Ascending aorta (tissue), 2 donors: ENCODE results near the gene CLDN15. TPM values are rescaled to one million over a fixed set of nuclear protein-coding genes. Genes with fewer than 3 reads are reported as not detected.
"Not testable (repeated sequence)": the region's sequence is repeated elsewhere in the genome, so short reads cannot be mapped to it uniquely, and the experiment has no call there.

Experiments
- DNase-seq, 2 donors: peaks; one replicate each; pipeline ENCODE4 v3.0.0-alpha.2; 2019; ENCODE audit warnings: low spot score in 2 of 2
- H3K27ac ChIP-seq, 2 donors: fragments of 200-600 bp; sonication (generic); one replicate each; pipeline ENCODE4 v1.5.1; 2016 to 2017; ENCODE audit warnings: mild to moderate bottlenecking in 1 of 2
- H3K27me3 ChIP-seq: fragments of 200-600 bp; sonication (generic); one replicate; pipeline ENCODE4 v1.5.1; 2017
- H3K36me3 ChIP-seq, 2 donors: fragments of 200-600 bp; sonication (generic); one replicate each; pipeline ENCODE4 v1.5.1; 2016
- H3K4me1 ChIP-seq, 2 donors: fragments of 200-600 bp; sonication (generic); one replicate each; pipeline ENCODE4 v1.5.1; 2016 to 2017; ENCODE audit warnings: mild to moderate bottlenecking in 1 of 2
- H3K4me3 ChIP-seq, 2 donors: fragments of 200-600 bp; sonication (generic); one replicate each; pipeline ENCODE4 v1.5.1; 2016 to 2017; ENCODE audit warnings: mild to moderate bottlenecking in 1 of 2
- H3K9me3 ChIP-seq, 2 donors: fragments of 200-600 bp; sonication (generic); one replicate each; pipeline ENCODE4 v1.5.1; 2016
- intact Hi-C: fragments of 100-400 bp; cut with DNase I; formaldehyde crosslinking; loops from one replicate; pipeline ENCODE4 v1.15.1; 2023
- total RNA-seq: library from RNA; depleted of rRNA; stranded (reverse); fragments of >200 nt; gene quantifications from one replicate; pipeline ENCODE4 v1.1.0, GENCODE V29; 2016
- TF ChIP-seq, protein P1 (sequence below), 3 experiments: fragments of 200-600 bp in 2 of 3; fragments of 450-650 bp in 1 of 3; sonication (generic) in 2 of 3; IDR thresholded peaks; one replicate each; pipeline ENCODE4 v1.5.1; 2016 to 2019; ENCODE audit warnings: antibody characterized with exemption in 3 of 3, mild to moderate bottlenecking in 1 of 3, moderate library complexity in 1 of 3

Gene CLDN15, protein sequence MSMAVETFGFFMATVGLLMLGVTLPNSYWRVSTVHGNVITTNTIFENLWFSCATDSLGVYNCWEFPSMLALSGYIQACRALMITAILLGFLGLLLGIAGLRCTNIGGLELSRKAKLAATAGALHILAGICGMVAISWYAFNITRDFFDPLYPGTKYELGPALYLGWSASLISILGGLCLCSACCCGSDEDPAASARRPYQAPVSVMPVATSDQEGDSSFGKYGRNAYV
- total RNA-seq = 27.7 TPM

DNA sequence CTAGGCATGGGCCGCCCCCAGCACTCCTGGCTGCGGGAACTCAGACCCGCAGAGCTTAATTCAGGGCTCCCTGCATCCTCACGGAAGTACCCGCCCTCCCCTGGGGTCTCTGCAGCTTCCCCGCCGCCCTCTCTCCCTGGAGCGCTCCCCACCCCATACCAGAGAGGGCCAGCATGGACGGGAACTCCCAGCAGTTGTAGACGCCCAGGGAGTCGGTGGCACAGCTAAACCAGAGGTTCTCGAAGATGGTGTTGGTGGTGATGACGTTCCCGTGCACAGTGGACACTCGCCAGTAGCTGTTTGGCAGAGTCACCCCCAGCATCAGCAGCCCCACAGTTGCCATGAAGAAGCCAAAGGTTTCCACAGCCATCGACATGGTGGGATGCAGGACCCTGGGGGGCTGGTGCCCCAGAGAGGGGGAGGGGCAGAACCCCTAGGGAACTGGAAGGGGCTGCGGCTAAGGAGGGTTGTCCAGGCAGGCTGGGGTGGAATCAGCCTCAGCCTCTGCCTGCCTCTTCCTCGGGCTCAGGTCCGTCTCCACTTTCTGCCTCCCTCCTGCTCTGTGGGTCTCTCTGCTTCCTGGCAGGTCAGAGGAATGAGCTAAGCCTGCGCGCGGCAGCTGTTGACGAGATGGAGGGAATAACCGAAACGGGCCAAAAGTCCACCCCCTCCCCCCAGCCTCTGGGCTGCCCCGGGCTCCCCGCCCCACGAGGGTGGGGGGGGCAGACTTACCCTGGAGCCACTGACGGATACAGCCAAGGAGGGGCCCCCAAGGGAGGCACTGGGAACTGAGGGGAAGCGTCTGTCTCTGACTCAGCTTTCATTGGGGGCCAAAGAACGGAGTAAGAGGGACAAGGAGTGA lies at the start of gene CLDN15:
TSS of gene CLDN15 (minus strand) at position 597 of the 862 bp plus-strand sequence. CDS start at position 376, 221 bp downstream.
- TF ChIP-seq, protein P1, sequence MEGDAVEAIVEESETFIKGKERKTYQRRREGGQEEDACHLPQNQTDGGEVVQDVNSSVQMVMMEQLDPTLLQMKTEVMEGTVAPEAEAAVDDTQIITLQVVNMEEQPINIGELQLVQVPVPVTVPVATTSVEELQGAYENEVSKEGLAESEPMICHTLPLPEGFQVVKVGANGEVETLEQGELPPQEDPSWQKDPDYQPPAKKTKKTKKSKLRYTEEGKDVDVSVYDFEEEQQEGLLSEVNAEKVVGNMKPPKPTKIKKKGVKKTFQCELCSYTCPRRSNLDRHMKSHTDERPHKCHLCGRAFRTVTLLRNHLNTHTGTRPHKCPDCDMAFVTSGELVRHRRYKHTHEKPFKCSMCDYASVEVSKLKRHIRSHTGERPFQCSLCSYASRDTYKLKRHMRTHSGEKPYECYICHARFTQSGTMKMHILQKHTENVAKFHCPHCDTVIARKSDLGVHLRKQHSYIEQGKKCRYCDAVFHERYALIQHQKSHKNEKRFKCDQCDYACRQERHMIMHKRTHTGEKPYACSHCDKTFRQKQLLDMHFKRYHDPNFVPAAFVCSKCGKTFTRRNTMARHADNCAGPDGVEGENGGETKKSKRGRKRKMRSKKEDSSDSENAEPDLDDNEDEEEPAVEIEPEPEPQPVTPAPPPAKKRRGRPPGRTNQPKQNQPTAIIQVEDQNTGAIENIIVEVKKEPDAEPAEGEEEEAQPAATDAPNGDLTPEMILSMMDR (IDR thresholded peaks at IDR 0.05) = no peak
- peaks cover 0 to 5% of the 10 kb centered on the region in 2 donors for H3K4me1 ChIP-seq
- peak; percentile 25 to 83 for DNase-seq
- peaks cover 27 to 41% of the 10 kb centered on the region in 2 donors for H3K36me3 ChIP-seq
- H3K9me3 ChIP-seq = no peaks in the 10 kb centered on the region
- H3K27me3 ChIP-seq = no peaks in the 10 kb centered on the region
- H3K4me3 ChIP-seq = peak within 1 kb of the TSS in 1 of 2 donors; percentile 34
- peak within 1 kb of the TSS; percentile 46 to 67 for H3K27ac ChIP-seq
- intact Hi-C loops = no loop called here

DNA sequence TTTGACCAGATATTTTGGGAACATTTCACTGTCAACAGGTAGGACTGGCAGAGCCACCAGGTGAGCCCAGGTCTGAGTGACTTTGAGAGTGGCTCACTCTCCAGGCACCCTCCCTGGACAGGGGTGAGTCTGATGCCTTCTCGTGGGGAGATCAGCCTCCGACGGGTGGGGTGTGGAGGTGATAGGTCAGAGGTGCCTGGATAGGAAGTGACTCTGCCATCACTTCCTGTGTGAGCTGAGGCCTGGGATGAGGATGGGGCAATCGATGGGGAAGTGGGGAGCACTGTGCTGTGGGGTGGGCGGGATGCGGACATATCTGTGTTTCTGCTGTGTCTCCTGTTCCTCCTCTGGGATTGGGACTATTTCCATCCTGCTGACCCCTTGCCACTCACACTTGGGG lies 49.4 kb upstream of the CLDN15 start:
- H3K36me3 ChIP-seq = no peaks in the 10 kb centered on the region
- H3K27me3 ChIP-seq = no peaks in the 10 kb centered on the region
- intact Hi-C loops = no loop called here
- DNase-seq = no peak
- TF ChIP-seq, protein P1 (IDR thresholded peaks at IDR 0.05) = no peak
- H3K4me3 ChIP-seq = no peak overlapping the region
- H3K4me1 ChIP-seq = peaks cover 0 to 3% of the 10 kb centered on the region in 2 donors
- no peak overlapping the region for H3K27ac ChIP-seq
- no peaks in the 10 kb centered on the region for H3K9me3 ChIP-seq

DNA sequence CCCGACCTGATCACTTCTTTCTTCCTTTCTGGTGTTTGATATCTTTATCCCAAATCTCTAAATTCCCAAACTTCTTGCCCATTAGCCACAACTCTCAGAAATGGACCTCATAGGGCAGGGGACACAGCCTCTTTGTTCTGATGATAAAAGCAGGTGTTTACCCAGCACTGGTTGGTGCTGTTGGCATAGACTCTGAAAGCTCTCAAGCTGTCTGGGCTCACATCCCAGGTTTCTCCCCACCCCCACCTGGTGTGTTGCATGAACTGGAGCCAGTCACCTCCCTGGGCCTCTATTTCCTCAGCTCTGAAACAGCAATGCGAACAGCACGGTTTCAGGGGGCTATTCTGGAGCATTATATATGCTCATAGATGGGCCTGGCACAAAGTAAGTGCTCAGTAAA lies 48.3 kb upstream of the CLDN15 start:
- DNase-seq, H3K4me3 ChIP-seq, H3K9me3 ChIP-seq, H3K27ac ChIP-seq, intact Hi-C loops, H3K4me1 ChIP-seq, H3K36me3 ChIP-seq, H3K27me3 ChIP-seq: not testable (repeated sequence)

DNA sequence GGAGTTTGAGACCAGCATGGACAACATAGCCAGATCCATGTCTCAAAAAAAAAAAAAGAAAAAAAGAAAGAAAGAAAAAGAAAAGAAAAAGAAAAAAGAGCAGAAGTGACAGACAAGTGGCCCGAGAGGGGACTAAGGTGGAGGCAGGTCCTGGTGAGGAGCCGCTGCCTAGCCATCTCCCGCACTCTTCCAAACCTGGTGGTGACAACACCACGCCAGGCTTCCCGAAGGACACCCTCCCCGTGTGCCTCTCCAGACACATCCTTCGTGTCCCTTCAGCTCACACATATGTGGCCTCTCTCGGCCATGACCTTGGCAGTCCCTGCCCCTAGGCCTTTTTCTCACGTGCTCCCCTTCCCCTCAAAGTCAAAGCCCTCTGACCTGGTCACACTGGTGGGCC lies 47.6 kb upstream of the CLDN15 start:
- no peaks in the 10 kb centered on the region for H3K27me3 ChIP-seq
- intact Hi-C loops = no loop called here
- H3K4me3 ChIP-seq = no peak overlapping the region
- H3K36me3 ChIP-seq = no peaks in the 10 kb centered on the region
- no peak for DNase-seq
- TF ChIP-seq, protein P1 (IDR thresholded peaks at IDR 0.05) = no peak
- no peak overlapping the region for H3K27ac ChIP-seq
- no peaks in the 10 kb centered on the region for H3K9me3 ChIP-seq
- H3K4me1 ChIP-seq = peaks cover 0 to 3% of the 10 kb centered on the region in 2 donors

DNA sequence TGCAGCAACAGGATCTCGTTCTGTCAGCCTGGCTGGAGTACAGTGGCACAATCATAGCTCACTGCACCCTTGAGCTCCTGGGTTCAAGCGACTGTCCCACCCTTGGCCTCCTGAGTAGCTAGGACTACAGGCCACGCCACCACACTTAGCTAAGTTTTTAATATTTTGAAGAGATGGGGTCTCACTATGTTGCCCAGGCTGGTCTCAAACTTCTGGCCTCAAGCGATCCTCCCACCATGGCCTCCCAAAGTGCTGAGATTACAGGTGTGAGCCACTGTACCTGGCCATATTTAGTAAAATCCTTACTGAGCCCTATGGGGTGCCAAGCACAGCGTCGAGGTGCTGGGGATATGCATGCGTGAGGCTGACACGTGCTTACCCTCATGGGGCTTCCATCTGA lies 43.3 kb upstream of the CLDN15 start:
- H3K27me3 ChIP-seq, H3K36me3 ChIP-seq, H3K27ac ChIP-seq, H3K4me1 ChIP-seq, H3K9me3 ChIP-seq, DNase-seq, intact Hi-C loops, H3K4me3 ChIP-seq: not testable (repeated sequence)

DNA sequence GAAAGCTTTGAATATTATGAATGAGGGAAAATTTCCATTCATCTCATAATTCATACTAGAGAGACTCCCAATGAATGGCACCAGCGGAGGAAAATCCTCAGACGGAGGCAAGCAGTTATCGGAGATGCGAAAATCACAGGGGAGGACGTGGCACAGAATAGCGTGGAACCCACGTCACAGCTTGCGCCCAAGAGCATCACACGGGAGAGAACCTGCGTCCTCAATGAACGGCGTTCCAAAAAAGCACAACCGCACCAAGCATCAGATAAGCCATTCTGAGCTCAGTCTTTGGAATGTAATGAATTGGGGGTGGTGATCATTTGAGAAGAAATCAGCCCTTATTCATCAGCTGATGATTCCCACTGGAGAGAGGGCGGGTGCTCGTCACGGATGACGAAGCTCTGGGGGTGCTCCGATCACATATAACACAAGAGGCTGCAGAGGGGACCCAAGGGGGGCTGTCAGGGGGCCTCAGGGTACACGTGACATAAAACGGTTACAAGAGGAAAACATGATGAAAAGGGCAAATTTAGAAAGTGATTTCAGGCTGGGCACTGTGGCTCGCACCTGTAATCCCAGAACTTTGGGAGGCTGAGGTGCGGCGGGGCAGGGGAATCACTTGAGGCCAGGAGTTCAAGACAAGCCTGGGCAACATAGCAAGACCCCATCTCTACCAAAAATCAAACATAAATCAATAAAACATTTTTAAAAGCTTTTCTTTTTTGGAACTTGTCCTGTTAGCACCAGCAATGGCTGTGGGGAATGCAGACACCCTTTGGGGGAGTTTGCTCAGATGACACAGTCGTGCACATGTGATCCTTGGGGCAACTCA lies 41.1 kb upstream of the CLDN15 start:
- H3K9me3 ChIP-seq = no peaks in the 10 kb centered on the region
- TF ChIP-seq, protein P1 (IDR thresholded peaks at IDR 0.05) = no peak
- H3K4me3 ChIP-seq = no peak overlapping the region
- no peaks in the 10 kb centered on the region for H3K36me3 ChIP-seq
- H3K27ac ChIP-seq = no peak overlapping the region
- DNase-seq = no peak
- no peaks in the 10 kb centered on the region for H3K27me3 ChIP-seq
- intact Hi-C loops = no loop called here
- peaks cover 0 to 3% of the 10 kb centered on the region in 2 donors for H3K4me1 ChIP-seq
